Progenitor cell of endocrine pancreas (in vitro differentiated cells): Measurements from ENCODE around the gene DCAF11. TPM values are rescaled to one million over a fixed set of nuclear protein-coding genes. Genes with fewer than 3 reads are reported as not detected.

Source experiments
- DNase-seq: peaks from one replicate; pipeline ENCODE4 v3.0.0; 2021; ENCODE audit warnings: low spot score; ENCODE audit not compliant: unreplicated experiment
- H3K27ac Mint-ChIP-seq: 2 replicates; pipeline ENCODE4 v1.8.0; 2021; ENCODE audit warnings: mild to moderate bottlenecking, moderate library complexity, mixed read lengths
- H3K27me3 Mint-ChIP-seq: 2 replicates; pipeline ENCODE4 v1.8.0; 2021; ENCODE audit warnings: mixed read lengths
- H3K36me3 Mint-ChIP-seq: 2 replicates; pipeline ENCODE4 v1.8.0; 2022; ENCODE audit warnings: mixed read lengths; ENCODE audit not compliant: insufficient read depth
- H3K4me1 Mint-ChIP-seq: 2 replicates; pipeline ENCODE4 v1.8.0; 2021; ENCODE audit warnings: low read depth, mixed read lengths
- H3K4me3 Mint-ChIP-seq: 2 replicates; pipeline ENCODE4 v1.8.0; 2021; ENCODE audit warnings: low read depth, mild to moderate bottlenecking, moderate library complexity, mixed read lengths
- H3K9me3 Mint-ChIP-seq: 2 replicates; pipeline ENCODE4 v1.8.0; 2021; ENCODE audit warnings: low read depth, mixed read lengths
- CTCF ChIP-seq: fragments of 200-600 bp; sonication (generic); IDR thresholded peaks from one replicate; pipeline ENCODE4 v1.5.0; 2021; ENCODE audit warnings: antibody characterized with exemption, mild to moderate bottlenecking; ENCODE audit not compliant: unreplicated experiment
- total RNA-seq: library from RNA; stranded (reverse); gene quantifications from 2 replicates; pipeline ENCODE4 v1.2.1, GENCODE V29; 2021

DCAF11 gene
- total RNA-seq, 1 donor from 2014 or later: 79.7 TPM

DNA sequence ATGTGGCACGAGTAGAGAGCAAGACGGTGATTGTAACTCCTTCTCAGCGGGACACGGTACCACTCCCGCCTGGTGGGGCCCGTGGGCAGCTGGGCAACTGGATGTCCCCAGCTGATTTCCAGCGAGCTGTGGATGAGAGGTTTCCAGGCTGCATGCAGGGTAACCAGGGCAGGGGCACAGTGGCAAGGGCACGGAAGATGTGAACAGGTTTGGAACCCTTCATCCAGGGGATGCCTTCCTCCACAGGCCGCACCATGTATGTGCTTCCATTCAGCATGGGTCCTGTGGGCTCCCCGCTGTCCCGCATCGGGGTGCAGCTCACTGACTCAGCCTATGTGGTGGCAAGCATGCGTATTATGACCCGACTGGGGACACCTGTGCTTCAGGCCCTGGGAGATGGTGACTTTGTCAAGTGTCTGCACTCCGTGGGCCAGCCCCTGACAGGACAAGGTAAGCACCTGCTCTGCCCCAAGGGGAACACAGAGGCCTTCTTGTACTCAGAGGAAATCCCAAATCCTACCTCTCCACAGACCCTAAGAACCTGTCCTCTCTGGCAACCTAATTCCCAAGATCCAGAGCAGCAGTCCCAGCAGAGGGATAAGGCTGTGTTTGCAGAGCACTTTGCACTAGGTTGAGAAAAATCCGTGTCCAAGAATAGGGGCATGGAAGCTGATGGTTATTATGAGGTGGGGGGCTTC, 16.2 kb upstream of the DCAF11 start:
- H3K4me1 Mint-ChIP-seq: peaks cover 14% of the 10 kb centered on the region
- no peak for DNase-seq
- TF ChIP-seq CTCF: no peak
- H3K36me3 Mint-ChIP-seq: peaks cover 8% of the 10 kb centered on the region
- no peak overlapping the region for H3K4me3 Mint-ChIP-seq
- no peak overlapping the region for H3K27ac Mint-ChIP-seq
- H3K9me3 Mint-ChIP-seq: no peaks in the 10 kb centered on the region
- no peaks in the 10 kb centered on the region for H3K27me3 Mint-ChIP-seq

DNA sequence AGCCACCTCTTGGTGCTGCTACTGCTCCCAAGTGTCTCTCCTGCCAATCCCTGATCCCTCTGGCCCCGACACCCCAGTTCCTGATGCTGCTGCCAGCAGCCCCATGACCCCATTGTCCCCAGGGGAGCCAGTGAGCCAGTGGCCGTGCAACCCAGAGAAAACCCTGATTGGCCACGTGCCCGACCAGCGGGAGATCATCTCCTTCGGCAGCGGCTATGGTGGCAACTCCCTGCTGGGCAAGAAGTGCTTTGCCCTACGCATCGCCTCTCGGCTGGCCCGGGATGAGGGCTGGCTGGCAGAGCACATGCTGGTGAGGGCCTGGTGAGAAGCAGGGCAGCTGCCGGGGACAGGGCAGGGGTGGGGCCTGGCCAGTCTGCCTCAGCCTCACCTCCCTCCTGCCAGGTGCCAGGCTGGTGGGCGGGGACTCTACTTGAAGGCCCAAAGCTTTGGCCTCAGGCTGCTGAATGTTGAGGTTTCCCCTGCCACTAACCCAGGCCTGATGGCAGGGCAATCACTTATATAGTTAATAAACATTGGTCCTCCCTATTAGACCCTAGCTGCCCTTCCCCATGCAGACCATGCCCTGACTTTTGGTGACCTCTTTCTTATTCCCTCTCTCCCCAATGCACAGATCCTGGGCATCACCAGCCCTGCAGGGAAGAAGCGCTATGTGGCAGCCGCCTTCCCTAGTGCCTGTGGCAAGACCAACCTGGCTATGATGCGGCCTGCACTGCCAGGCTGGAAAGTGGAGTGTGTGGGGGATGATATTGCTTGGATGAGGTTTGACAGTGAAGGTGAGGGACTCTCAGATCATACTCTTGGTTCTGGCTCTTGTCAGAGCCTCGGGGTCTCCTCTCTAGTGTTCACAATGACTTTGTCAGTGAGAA, 15.4 kb upstream of the DCAF11 start:
- no peak for TF ChIP-seq CTCF
- Mint-ChIP-seq H3K9me3 (no peaks in the 10 kb centered on the region), H3K27me3 (no peaks in the 10 kb centered on the region), H3K4me3 (no peak overlapping the region), H3K36me3 (peaks cover 14% of the 10 kb centered on the region), H3K4me1 (peaks cover 11% of the 10 kb centered on the region), H3K27ac (no peak overlapping the region)
- DNase-seq: no peak

DNA sequence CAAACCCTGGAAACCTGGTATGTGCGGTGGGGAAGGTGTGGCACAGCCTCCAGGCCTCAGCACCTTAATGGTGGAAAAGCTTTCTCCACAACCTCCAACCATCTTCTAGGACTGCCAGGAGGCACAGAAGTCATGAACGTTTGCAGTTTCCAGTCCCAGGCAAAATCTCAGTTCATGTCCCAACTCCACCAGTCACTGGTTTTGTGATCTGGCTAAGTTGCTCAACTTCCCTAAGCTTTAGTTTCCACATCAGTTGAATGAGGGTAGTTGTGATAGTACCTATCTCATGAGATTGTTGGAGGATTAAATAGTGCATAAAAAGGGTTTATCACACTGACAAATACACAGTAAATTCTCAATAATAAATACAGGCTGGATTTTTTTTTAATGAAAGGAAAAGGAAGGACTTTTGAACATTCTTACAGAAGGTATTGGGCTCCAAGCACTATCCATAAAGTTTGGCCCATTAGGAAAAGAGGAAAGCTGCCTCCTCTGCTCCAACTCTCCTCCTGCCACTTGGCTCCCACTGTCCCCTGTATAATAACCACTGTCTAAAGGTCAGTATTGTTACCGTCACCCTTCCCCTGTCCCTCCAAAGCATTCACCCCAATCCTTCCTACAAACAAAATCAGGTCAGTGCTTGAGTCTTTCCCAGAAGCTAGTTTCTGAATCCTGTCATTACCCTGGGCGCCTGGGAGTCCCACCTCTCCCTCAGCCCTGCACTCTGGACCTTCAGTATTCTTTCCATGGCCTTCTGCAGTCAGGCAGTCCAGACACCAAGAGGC, 14.2 kb upstream of the DCAF11 start:
- H3K9me3 Mint-ChIP-seq: peaks cover 8% of the 10 kb centered on the region
- peak overlapping the region; percentile 27 for H3K27ac Mint-ChIP-seq
- no peak for TF ChIP-seq CTCF
- no peak for DNase-seq
- no peaks in the 10 kb centered on the region for H3K27me3 Mint-ChIP-seq
- H3K36me3 Mint-ChIP-seq: peaks cover 23% of the 10 kb centered on the region
- no peak overlapping the region for H3K4me3 Mint-ChIP-seq
- peaks cover 4% of the 10 kb centered on the region for H3K4me1 Mint-ChIP-seq

GRCh38 chr14:24100982-24101494, 13.5 kb upstream of the DCAF11 start:
- Mint-ChIP-seq H3K9me3 (peaks cover 8% of the 10 kb centered on the region), H3K27me3 (no peaks in the 10 kb centered on the region), H3K4me3 (no peak overlapping the region), H3K36me3 (peaks cover 23% of the 10 kb centered on the region), H3K27ac (peak overlapping the region; percentile 27), H3K4me1 (no peaks in the 10 kb centered on the region)
- DNase-seq: no peak
- TF ChIP-seq CTCF: no peak
